IMR-90 (cell line): ENCODE results near the gene TGFB2. TPM values are rescaled to one million over a fixed set of nuclear protein-coding genes. Genes with fewer than 3 reads are reported as not detected.

Experiments
- ATAC-seq: fragments of 200-7000 bp; cut with Tn5 transposase; 2 replicates; pipeline ENCODE4 v1.9.1; 2020; ENCODE audit warnings: low read depth, mild to moderate bottlenecking, moderate library complexity
- BruUV-seq: library from RNA; stranded (reverse); fragments of 400-500 nt; replicated peaks from 2 replicates; lab custom pipeline; 2021; lab: Mats Ljungman, UMichigan
- CTCF ChIA-PET: fragments of 300-600 bp; formaldehyde crosslinking; extraction: SDS; loops from one replicate; lab custom pipeline; 2021; ENCODE audit warnings: antibody characterized with exemption; lab: Yijun Ruan, JAX
- POLR2A ChIA-PET: fragments of 300-600 bp; sonication (Branson Sonifier 250); formaldehyde crosslinking; loops from one replicate; lab custom pipeline; 2022; ENCODE audit warnings: antibody characterized with exemption; ENCODE audit not compliant: unreplicated experiment; lab: Charles Lee
- DNase-seq: peaks from one replicate; pipeline ENCODE4 v3.0.0; 2013
- H2AFZ ChIP-seq: replicated peaks from 2 replicates; pipeline ENCODE3; 2013; ENCODE audit warnings: low read length, mild to moderate bottlenecking; ENCODE audit not compliant: poor library complexity
- H2AK5ac ChIP-seq: 2 replicates; pipeline ENCODE4 v1.6.1; 2013; ENCODE audit warnings: low read depth, low read length, inconsistent platforms
- H2AK9ac ChIP-seq: replicated peaks from 2 replicates; pipeline ENCODE3; 2013; ENCODE audit warnings: mild to moderate bottlenecking, low read depth, low read length, moderate library complexity; ENCODE audit not compliant: poor library complexity
- H2BK120ac ChIP-seq: 2 replicates; pipeline ENCODE4 v1.6.1; 2013; ENCODE audit warnings: low read depth, low read length, inconsistent platforms
- H2BK15ac ChIP-seq: 3 replicates; pipeline ENCODE4 v1.6.1; 2013; ENCODE audit warnings: low read depth, low read length, inconsistent platforms
- H2BK20ac ChIP-seq: 2 replicates; pipeline ENCODE4 v1.6.1; 2013; ENCODE audit warnings: low read depth, mild to moderate bottlenecking, inconsistent platforms, low read length, moderate library complexity
- H2BK5ac ChIP-seq: 2 replicates; pipeline ENCODE4 v1.6.1; 2013; ENCODE audit warnings: mild to moderate bottlenecking, low read depth, low read length, inconsistent platforms; ENCODE audit not compliant: poor library complexity, severe bottlenecking
- H3K14ac ChIP-seq: replicated peaks from 2 replicates; pipeline ENCODE4 v1.6.1; 2013; ENCODE audit warnings: low read depth, low read length, inconsistent platforms
- H3K18ac ChIP-seq: 2 replicates; pipeline ENCODE4 v1.6.1; 2013; ENCODE audit warnings: low read depth, low read length, control low read depth
- H3K23ac ChIP-seq: 2 replicates; pipeline ENCODE4 v1.6.1; 2013; ENCODE audit warnings: low read depth, low read length, inconsistent platforms
- H3K27ac ChIP-seq: 2 replicates; pipeline ENCODE4 v1.5.1; 2013; ENCODE audit warnings: mild to moderate bottlenecking, control low read depth, low read length; ENCODE audit not compliant: insufficient read depth
- H3K27me3 ChIP-seq: 2 replicates; pipeline ENCODE4 v1.6.1; 2013; ENCODE audit warnings: low read length; ENCODE audit not compliant: control insufficient read depth, insufficient read depth
- H3K36me3 ChIP-seq: 2 replicates; pipeline ENCODE4 v1.6.1; 2013; ENCODE audit warnings: low read length, mixed read lengths; ENCODE audit not compliant: control insufficient read depth, insufficient read depth
- H3K4ac ChIP-seq: 2 replicates; pipeline ENCODE4 v1.6.1; 2013; ENCODE audit warnings: low read depth, low read length, inconsistent platforms
- H3K4me1 ChIP-seq: 2 replicates; pipeline ENCODE4 v1.6.1; 2013; ENCODE audit warnings: low read length, mixed read lengths; ENCODE audit not compliant: control insufficient read depth, insufficient read depth
- H3K4me2 ChIP-seq: 2 replicates; pipeline ENCODE4 v1.6.1; 2013; ENCODE audit warnings: low read depth, mild to moderate bottlenecking, control low read depth, low read length, moderate library complexity
- H3K4me3 ChIP-seq: 2 replicates; pipeline ENCODE4 v1.5.1; 2013; ENCODE audit warnings: low read depth, mild to moderate bottlenecking, control low read depth, low read length, moderate library complexity; ENCODE audit not compliant: insufficient read depth
- H3K56ac ChIP-seq: 2 replicates; pipeline ENCODE4 v1.6.1; 2013; ENCODE audit warnings: low read length, inconsistent platforms; ENCODE audit not compliant: insufficient read depth; ENCODE audit errors: extremely low read depth
- H3K79me1 ChIP-seq, 2 experiments: 2 replicates each; pipeline ENCODE4 v1.6.1; 2013; ENCODE audit warnings: low read length in 2 of 2, inconsistent platforms in 1 of 2, low read depth in 1 of 2
- H3K9ac ChIP-seq: 2 replicates; pipeline ENCODE4 v1.6.1; 2013; ENCODE audit warnings: low read depth, low read length, control low read depth
- H3K9me1 ChIP-seq: 2 replicates; pipeline ENCODE4 v1.6.1; 2013; ENCODE audit warnings: low read length, inconsistent platforms; ENCODE audit not compliant: insufficient read depth
- H3K9me3 ChIP-seq: 2 replicates; pipeline ENCODE4 v1.6.1; 2013; ENCODE audit warnings: low read length; ENCODE audit not compliant: control insufficient read depth, insufficient read depth
- H4K20me1 ChIP-seq: 2 replicates; pipeline ENCODE4 v1.6.1; 2013; ENCODE audit warnings: low read length, inconsistent platforms; ENCODE audit not compliant: insufficient read depth
- H4K5ac ChIP-seq: 2 replicates; pipeline ENCODE4 v1.6.1; 2013; ENCODE audit warnings: mild to moderate bottlenecking, low read depth, low read length, control low read depth
- H4K8ac ChIP-seq, 2 experiments: 2 replicates each; pipeline ENCODE4 v1.6.1; 2013; ENCODE audit warnings: low read depth in 2 of 2, low read length in 2 of 2, control low read depth in 1 of 2, inconsistent platforms in 1 of 2
- H4K91ac ChIP-seq: 2 replicates; pipeline ENCODE4 v1.6.1; 2013; ENCODE audit warnings: low read depth, low read length, inconsistent platforms; ENCODE audit not compliant: insufficient read depth
- CEBPB ChIP-seq: IDR thresholded peaks from 2 replicates; pipeline ENCODE4 v1.6.1; 2012; ENCODE audit warnings: low read depth, low read length, improper control_type of control experiment
- MAZ ChIP-seq: IDR thresholded peaks from 2 replicates; pipeline ENCODE4 v1.6.1; 2012; ENCODE audit warnings: low read depth, mild to moderate bottlenecking, low read length, improper control_type of control experiment, moderate library complexity, borderline replicate concordance
- POLR2A ChIP-seq: IDR thresholded peaks from 2 replicates; pipeline ENCODE4 v1.6.1; 2012; ENCODE audit warnings: mild to moderate bottlenecking, low read depth, low read length
- WGBS, 2 experiments: methylation state at CpG; one replicate each; pipeline versions ENCODE4 v1.1.5 to v1.1.7; 2013; ENCODE audit warnings: missing lambda C conversion rate in 2 of 2; ENCODE audit not compliant: insufficient read length in 1 of 2; ENCODE audit errors: extremely low coverage in 2 of 2; 5-methylcytosine and 5-hydroxymethylcytosine counted together
- dilution Hi-C: fragments of 300-500 bp; cut with HindIII; formaldehyde crosslinking; loops from one replicate; pipeline ENCODE4 v1.14.3; 2018; ENCODE audit warnings: low sequenced_read_pairs; ENCODE audit not compliant: unreplicated experiment
- in situ Hi-C: fragments of 300-500 bp; cut with MboI; formaldehyde crosslinking; loops from 3 replicates; pipeline ENCODE4 v1.14.3; 2019; ENCODE audit warnings: low sequenced_read_pairs, inconsistent platforms, mixed read lengths
- intact Hi-C: fragments of 100-400 bp; cut with micrococcal nuclease; formaldehyde crosslinking; loops from 2 replicates; pipeline ENCODE4 v1.10.0; 2022
- polyA plus RNA-seq, 3 experiments: library from polyadenylated mRNA; depleted of rRNA; stranded (reverse); fragments of >200 nt; gene quantifications; 2 replicates each; pipeline ENCODE4 v1.2.3, GENCODE V29; 2012; ENCODE audit warnings: low replicate concordance in 1 of 3
- total RNA-seq: library from RNA; depleted of rRNA; stranded (reverse); fragments of >200 nt; gene quantifications from 2 replicates; pipeline ENCODE4 v1.2.3, GENCODE V29; 2012
- TF ChIP-seq, protein P1 (sequence below): fragments of 150-350 bp; IDR thresholded peaks from 2 replicates; pipeline ENCODE4 v1.6.1; 2016; ENCODE audit warnings: low read depth, mild to moderate bottlenecking, low read length, moderate library complexity, borderline replicate concordance
- TF ChIP-seq, protein P2 (sequence below): fragments of 150-350 bp; IDR thresholded peaks from 2 replicates; pipeline ENCODE4 v1.6.1; 2017; ENCODE audit warnings: mild to moderate bottlenecking, antibody characterized with exemption, low read length, low read depth

The TGFB2 gene
- total and polyA plus RNA-seq, 2 of the 4 experiments (the other 2 are of a cell fraction), result 3.7 to 3.8 TPM

DNA sequence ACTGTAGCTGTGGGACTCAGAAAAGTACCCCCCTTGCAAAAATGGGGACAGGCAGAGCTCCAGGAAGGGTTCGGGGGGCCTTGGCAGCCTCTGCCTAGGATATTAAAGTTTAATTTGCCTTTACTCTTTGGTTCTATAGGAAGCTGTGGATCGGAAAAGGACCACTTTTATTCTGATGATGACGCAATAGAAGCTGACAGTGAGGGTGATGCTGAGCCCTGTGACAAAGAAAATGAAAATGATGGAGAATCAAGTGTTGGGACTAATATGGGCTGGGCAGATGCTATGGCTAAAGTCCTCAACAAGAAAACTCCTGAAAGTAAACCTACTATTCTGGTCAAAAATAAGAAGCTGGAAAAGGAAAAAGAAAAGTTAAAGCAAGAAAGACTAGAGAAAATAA lies 43.0 kb upstream of the TGFB2 start:
- in situ Hi-C loops, result no loop called here
- intact Hi-C loops, result no loop called here
- CTCF ChIA-PET, result interaction anchor here (1.2 kb wide), 1 partner anchor 16 kb away, joined by 3 read pairs; no protein-coding TSS in a partner anchor

More for the DNA sequence above, 43.0 kb upstream of the TGFB2 start:
- H4K20me1 ChIP-seq, result no peaks in the 10 kb centered on the region
- H3K4me1 ChIP-seq, result peaks cover 2% of the 10 kb centered on the region; the same call in 1 of the 2 replicates
- no peak overlapping the region for H4K8ac ChIP-seq
- H4K91ac ChIP-seq, result no peak overlapping the region
- BruUV-seq, result no TSS peak
- no peak overlapping the region for H3K4me3 ChIP-seq
- no peak overlapping the region for H2AK5ac ChIP-seq
- H3K4me2 ChIP-seq, result no peak overlapping the region
- POLR2A ChIA-PET, result interaction anchor here (0.6 kb wide), 1 partner anchor 44 kb away, joined by 5 read pairs; no protein-coding TSS in a partner anchor
- H3K18ac ChIP-seq, result no peak overlapping the region
- ATAC-seq (no peak), DNase-seq (no peak)
- no peak overlapping the region for H3K23ac ChIP-seq
- no peak overlapping the region for H3K9ac ChIP-seq
- dilution Hi-C loops, result no loop called here
- H4K5ac ChIP-seq, result no peak overlapping the region
- WGBS, 2 experiments, result 100% methylated on average over 1 of the region's 3 CpGs; no CpG with 5 or more reads in 1 of the 2 experiments
- H2BK5ac ChIP-seq, result no peak overlapping the region
- no peak overlapping the region for H3K56ac ChIP-seq
- no peak for TF ChIP-seq POLR2A
- no peak for TF ChIP-seq MAZ
- TF ChIP-seq, protein P1, sequence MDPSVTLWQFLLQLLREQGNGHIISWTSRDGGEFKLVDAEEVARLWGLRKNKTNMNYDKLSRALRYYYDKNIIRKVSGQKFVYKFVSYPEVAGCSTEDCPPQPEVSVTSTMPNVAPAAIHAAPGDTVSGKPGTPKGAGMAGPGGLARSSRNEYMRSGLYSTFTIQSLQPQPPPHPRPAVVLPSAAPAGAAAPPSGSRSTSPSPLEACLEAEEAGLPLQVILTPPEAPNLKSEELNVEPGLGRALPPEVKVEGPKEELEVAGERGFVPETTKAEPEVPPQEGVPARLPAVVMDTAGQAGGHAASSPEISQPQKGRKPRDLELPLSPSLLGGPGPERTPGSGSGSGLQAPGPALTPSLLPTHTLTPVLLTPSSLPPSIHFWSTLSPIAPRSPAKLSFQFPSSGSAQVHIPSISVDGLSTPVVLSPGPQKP, result no peak
- TF ChIP-seq, protein P2, sequence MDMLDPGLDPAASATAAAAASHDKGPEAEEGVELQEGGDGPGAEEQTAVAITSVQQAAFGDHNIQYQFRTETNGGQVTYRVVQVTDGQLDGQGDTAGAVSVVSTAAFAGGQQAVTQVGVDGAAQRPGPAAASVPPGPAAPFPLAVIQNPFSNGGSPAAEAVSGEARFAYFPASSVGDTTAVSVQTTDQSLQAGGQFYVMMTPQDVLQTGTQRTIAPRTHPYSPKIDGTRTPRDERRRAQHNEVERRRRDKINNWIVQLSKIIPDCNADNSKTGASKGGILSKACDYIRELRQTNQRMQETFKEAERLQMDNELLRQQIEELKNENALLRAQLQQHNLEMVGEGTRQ, result no peak
- peak; percentile 89 for TF ChIP-seq CEBPB
- H3K14ac ChIP-seq, result no peak overlapping the region
- peaks cover 12 to 21% of the 10 kb centered on the region in 2 experiments; a peak in 3 of 4 replicates for H3K79me1 ChIP-seq
- no peak overlapping the region for H2BK20ac ChIP-seq
- H2AK9ac ChIP-seq, result no peak overlapping the region
- H2AFZ ChIP-seq, result no peak overlapping the region
- no peaks in the 10 kb centered on the region for H3K9me3 ChIP-seq
- H3K27me3 ChIP-seq, result no peaks in the 10 kb centered on the region
- no peak overlapping the region for H3K27ac ChIP-seq
- no peak overlapping the region for H3K4ac ChIP-seq
- no peaks in the 10 kb centered on the region for H3K9me1 ChIP-seq
- no peak overlapping the region for H2BK120ac ChIP-seq
- no peaks in the 10 kb centered on the region for H3K36me3 ChIP-seq
- no peak overlapping the region for H2BK15ac ChIP-seq
